ENCODE results near the gene WWP2.

DNA sequence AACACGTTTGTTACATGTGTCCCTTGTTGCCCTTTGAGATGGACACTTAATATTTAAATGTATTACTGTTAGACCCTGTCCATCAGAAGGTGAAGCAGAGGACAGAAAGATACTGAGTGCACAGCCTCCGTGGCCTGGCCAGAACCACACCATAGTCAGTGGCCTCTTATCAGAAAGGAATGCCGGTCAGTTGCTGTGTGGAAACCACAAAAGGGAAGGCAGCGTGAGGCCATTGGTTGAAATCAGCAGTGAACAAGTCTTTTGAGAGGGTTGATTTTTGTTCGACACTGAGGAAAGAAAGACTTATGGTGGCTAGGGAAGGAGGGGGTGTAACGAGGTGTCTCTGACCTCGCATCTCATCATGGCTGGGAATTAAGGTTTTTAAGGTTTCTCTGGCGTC, 103.6 kb downstream of the WWP2 start:
- no peak for TF ChIP-seq POLR2A (IDR thresholded peaks at IDR 0.05)
- no peak for TF ChIP-seq CTCF (IDR thresholded peaks at IDR 0.05)

All from body of pancreas (tissue), 4 donors.